ENCODE data around the gene ABCC3.

The ABCC3 gene

GRCh38 chr17:50697663-50698272 lies 63.1 kb downstream of the ABCC3 start:
- no peak for TF ChIP-seq CTCF (IDR thresholded peaks at IDR 0.05; ENCODE audit: borderline replicate concordance, insufficient read depth, low read depth, low read length)
- no peak overlapping the region for H3K4me3 ChIP-seq (ENCODE audit: low read depth, low read length)

GRCh38 chr17:50699410-50699809 lies 64.7 kb downstream of the ABCC3 start:
- no peak for TF ChIP-seq CTCF (IDR thresholded peaks at IDR 0.05; ENCODE audit: borderline replicate concordance, insufficient read depth, low read depth, low read length)
- no peak overlapping the region for H3K4me3 ChIP-seq (ENCODE audit: low read depth, low read length)

GRCh38 chr17:50703162-50703561 lies 68.5 kb downstream of the ABCC3 start:
- no peak overlapping the region for H3K4me3 ChIP-seq (ENCODE audit: low read depth, low read length)
- TF ChIP-seq CTCF (IDR thresholded peaks at IDR 0.05; ENCODE audit: borderline replicate concordance, insufficient read depth, low read depth, low read length) = no peak

DNA sequence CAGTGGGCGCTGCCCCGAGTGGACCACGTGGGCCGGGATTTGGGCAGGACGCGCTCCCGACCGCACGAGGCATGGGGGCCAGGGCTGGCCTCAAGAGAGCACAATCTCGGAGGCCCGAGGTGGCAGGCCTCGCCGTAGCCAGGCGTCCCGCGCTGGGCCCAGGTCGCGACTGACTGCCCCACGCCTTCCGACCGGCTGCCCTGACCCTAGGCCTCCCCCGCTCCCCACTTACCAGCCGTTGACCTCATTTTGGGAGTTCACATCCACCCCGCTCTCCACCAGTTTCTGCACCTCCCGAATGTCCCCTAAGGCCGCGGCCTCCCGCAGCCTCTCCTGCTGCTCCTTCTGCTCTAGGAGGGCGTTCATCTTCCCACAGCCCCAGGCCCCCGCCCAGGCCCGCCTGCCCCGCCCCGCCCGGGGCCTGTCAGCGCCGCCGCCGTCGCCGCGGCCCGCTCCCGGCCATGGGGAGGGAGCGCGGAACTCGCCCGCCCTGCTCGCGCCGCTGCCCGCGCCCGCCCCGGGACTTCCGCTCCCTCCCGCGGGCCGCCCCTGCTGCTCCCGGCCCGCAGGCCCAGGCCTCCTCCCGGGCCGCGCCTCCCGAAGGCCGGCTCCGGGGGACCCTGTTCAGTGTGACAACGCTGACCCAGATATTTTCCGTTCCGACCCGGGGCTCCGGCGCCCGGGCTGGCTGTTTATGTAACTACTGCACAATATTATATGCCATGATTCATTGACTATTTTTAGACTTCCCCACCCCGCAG lies 72.8 kb downstream of the ABCC3 start, which contains the start of gene ANKRD40:
ANKRD40 (minus strand) TSS at position 626 of the 761 bp plus-strand sequence; CDS start at position 366, 260 bp downstream.
- no peak for TF ChIP-seq CTCF (IDR thresholded peaks at IDR 0.05; ENCODE audit: borderline replicate concordance, insufficient read depth, low read depth, low read length)
- peak within 1 kb of the TSS; percentile 79 for H3K4me3 ChIP-seq (ENCODE audit: low read depth, low read length)

- H3K4me3 ChIP-seq (ENCODE audit: low read depth, low read length) = peak overlapping the region; percentile 79
- no peak for TF ChIP-seq CTCF (IDR thresholded peaks at IDR 0.05; ENCODE audit: borderline replicate concordance, insufficient read depth, low read depth, low read length)
Measured at GRCh38 chr17:50708050-50709000, 73.6 kb downstream of the ABCC3 start.

DNA sequence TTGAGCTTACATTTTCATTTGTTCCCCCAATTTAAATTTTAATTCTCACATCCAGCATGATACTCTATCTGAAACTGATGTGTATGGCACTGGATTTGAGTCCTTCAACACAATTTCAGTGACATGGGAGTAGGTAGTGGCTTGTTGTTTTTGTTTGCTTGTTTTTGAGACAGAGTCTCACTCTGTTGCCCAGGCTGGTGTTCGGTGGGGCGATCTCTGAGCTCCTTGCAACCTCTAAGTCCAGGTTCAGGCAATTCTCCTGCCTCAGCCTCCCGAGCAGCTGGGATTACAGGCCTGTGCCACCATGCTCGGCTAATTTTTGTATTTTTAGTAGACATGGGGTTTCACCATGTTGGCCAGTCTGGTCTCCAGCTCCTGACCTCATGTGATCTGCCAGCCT lies 74.4 kb downstream of the ABCC3 start:
- peak overlapping the region; percentile 79 for H3K4me3 ChIP-seq (ENCODE audit: low read depth, low read length)

DNA sequence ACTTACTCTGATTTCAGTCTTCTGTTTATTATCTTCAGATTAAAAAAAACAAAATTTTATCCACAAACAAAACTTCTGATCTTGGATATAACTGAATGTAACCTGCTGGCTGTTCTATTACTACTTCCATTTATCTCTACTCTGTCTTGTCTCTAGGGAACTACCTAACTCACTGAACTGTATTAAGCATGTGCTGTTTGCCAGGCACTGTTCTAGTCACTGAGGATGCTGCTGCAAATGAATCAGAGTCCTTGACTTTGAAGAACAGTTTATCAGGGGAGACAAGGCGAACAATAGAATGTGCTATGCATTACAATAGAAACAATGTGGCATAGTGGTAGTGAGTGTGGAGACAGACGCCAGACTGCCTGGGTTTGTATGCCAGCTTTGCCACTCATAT lies 75.3 kb downstream of the ABCC3 start:
- no peak overlapping the region for H3K4me3 ChIP-seq (ENCODE audit: low read depth, low read length)
- no peak for TF ChIP-seq CTCF (IDR thresholded peaks at IDR 0.05; ENCODE audit: borderline replicate concordance, insufficient read depth, low read depth, low read length)

Measured in GM12875 (cell line).